Loucy (cell line): ENCODE measurements around the gene PREX1.

Experiments used
- H2AFZ ChIP-seq: fragments of 200-600 bp; sonication (generic); 2 replicates; pipeline ENCODE4 v1.6.0; 2016; ENCODE audit warnings: antibody characterized with exemption, mild to moderate bottlenecking, low read length, moderate library complexity
- H3F3A ChIP-seq: fragments of 200-600 bp; 2 replicates; pipeline ENCODE4 v1.6.0; 2016; ENCODE audit warnings: antibody characterized with exemption, low read depth, mild to moderate bottlenecking
- H3K27me3 ChIP-seq: fragments of 200-600 bp; sonication (generic); 2 replicates; pipeline ENCODE4 v1.6.1; 2014; ENCODE audit warnings: low read length, mild to moderate bottlenecking; ENCODE audit not compliant: insufficient read depth, poor library complexity, severe bottlenecking
- H3K36me3 ChIP-seq: fragments of 200-600 bp; sonication (generic); 2 replicates; pipeline ENCODE4 v1.6.1; 2016; ENCODE audit warnings: low read length; ENCODE audit not compliant: insufficient read depth
- H3K4me1 ChIP-seq: fragments of 200-600 bp; sonication (generic); 2 replicates; pipeline ENCODE4 v1.5.1; 2014; ENCODE audit warnings: low read length, mild to moderate bottlenecking; ENCODE audit not compliant: insufficient read depth, poor library complexity, severe bottlenecking
- H3K4me2 ChIP-seq: fragments of 200-600 bp; sonication (generic); 2 replicates; pipeline ENCODE4 v1.6.0; 2014; ENCODE audit warnings: antibody characterized with exemption, low read length, low read depth, mild to moderate bottlenecking; ENCODE audit not compliant: poor library complexity, severe bottlenecking
- H3K4me3 ChIP-seq: fragments of 200-600 bp; sonication (generic); 2 replicates; pipeline ENCODE4 v1.5.1; 2014; ENCODE audit warnings: low read length, mild to moderate bottlenecking, mixed read lengths; ENCODE audit not compliant: poor library complexity, severe bottlenecking
- H3K79me2 ChIP-seq: fragments of 200-600 bp; sonication (generic); 2 replicates; pipeline ENCODE4 v1.6.1; 2014; ENCODE audit warnings: low read length; ENCODE audit not compliant: insufficient read depth
- H3K9ac ChIP-seq: fragments of 200-600 bp; sonication (generic); 2 replicates; pipeline ENCODE4 v1.6.0; 2014; ENCODE audit warnings: mild to moderate bottlenecking, low read depth, low read length, moderate library complexity; ENCODE audit not compliant: poor library complexity, severe bottlenecking
- H3K9me2 ChIP-seq: fragments of 200-600 bp; sonication (generic); replicated peaks from 2 replicates; pipeline ENCODE4 v1.6.1; 2016; ENCODE audit warnings: low read depth, low read length, mixed read lengths
- H3K9me3 ChIP-seq: fragments of 200-600 bp; sonication (generic); 2 replicates; pipeline ENCODE4 v1.6.1; 2014; ENCODE audit warnings: mild to moderate bottlenecking, antibody characterized with exemption, low read length, low read depth; ENCODE audit not compliant: insufficient read depth
- H4K20me1 ChIP-seq: fragments of 200-600 bp; sonication (generic); 2 replicates; pipeline ENCODE4 v1.6.0; 2014; ENCODE audit warnings: antibody characterized with exemption, low read length, mild to moderate bottlenecking; ENCODE audit not compliant: insufficient read depth, poor library complexity, severe bottlenecking
- EZH2phosphoT487 ChIP-seq: fragments of 200-600 bp; IDR thresholded peaks from 2 replicates; pipeline ENCODE4 v1.6.1; 2018; ENCODE audit warnings: antibody characterized with exemption, mild to moderate bottlenecking, moderate library complexity, borderline replicate concordance
- TF ChIP-seq, protein P1 (sequence below): fragments of 200-600 bp; sonication (generic); conservative IDR thresholded peaks from 2 replicates; pipeline ENCODE4 v1.5.1; 2014; ENCODE audit warnings: mild to moderate bottlenecking, antibody characterized with exemption, low read length

The PREX1 gene

DNA sequence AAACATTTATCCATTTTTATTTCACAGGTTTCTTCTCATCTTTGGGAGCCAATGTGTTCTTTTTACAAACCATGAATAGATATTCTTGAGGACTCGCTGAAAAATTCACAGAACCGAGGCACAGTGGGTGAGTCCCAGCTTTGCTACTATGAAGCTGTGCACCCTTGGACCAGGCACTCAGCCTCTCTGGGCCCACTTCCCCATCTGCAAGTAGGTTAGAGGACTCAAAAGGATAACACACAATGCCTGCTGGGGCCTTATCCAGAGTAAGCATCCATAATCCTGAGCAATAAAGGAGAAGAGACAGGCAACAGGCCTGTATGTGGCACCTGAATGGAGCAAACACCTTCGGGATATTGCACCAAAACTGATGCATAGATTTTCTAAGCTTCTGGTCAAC is 153.3 kb downstream of the PREX1 start:
- no peaks in the 10 kb centered on the region for H3K4me1 ChIP-seq
- H3K36me3 ChIP-seq, result peaks cover 22% of the 10 kb centered on the region; the same call in 1 of the 2 replicates
- no peaks in the 10 kb centered on the region for H3K79me2 ChIP-seq
- H3K4me2 ChIP-seq, result no peak overlapping the region
- H3K27me3 ChIP-seq, result no peaks in the 10 kb centered on the region
- no peak for TF ChIP-seq EZH2phosphoT487
- TF ChIP-seq, protein P1, sequence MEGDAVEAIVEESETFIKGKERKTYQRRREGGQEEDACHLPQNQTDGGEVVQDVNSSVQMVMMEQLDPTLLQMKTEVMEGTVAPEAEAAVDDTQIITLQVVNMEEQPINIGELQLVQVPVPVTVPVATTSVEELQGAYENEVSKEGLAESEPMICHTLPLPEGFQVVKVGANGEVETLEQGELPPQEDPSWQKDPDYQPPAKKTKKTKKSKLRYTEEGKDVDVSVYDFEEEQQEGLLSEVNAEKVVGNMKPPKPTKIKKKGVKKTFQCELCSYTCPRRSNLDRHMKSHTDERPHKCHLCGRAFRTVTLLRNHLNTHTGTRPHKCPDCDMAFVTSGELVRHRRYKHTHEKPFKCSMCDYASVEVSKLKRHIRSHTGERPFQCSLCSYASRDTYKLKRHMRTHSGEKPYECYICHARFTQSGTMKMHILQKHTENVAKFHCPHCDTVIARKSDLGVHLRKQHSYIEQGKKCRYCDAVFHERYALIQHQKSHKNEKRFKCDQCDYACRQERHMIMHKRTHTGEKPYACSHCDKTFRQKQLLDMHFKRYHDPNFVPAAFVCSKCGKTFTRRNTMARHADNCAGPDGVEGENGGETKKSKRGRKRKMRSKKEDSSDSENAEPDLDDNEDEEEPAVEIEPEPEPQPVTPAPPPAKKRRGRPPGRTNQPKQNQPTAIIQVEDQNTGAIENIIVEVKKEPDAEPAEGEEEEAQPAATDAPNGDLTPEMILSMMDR, result no peak
- no peak overlapping the region for H2AFZ ChIP-seq
- H3K9ac ChIP-seq, result no peak overlapping the region
- H3K9me2 ChIP-seq, result no peaks in the 10 kb centered on the region
- no peaks in the 10 kb centered on the region for H4K20me1 ChIP-seq
- H3K9me3 ChIP-seq, result no peaks in the 10 kb centered on the region
- no peaks in the 10 kb centered on the region for H3F3A ChIP-seq
- H3K4me3 ChIP-seq, result no peak overlapping the region

DNA sequence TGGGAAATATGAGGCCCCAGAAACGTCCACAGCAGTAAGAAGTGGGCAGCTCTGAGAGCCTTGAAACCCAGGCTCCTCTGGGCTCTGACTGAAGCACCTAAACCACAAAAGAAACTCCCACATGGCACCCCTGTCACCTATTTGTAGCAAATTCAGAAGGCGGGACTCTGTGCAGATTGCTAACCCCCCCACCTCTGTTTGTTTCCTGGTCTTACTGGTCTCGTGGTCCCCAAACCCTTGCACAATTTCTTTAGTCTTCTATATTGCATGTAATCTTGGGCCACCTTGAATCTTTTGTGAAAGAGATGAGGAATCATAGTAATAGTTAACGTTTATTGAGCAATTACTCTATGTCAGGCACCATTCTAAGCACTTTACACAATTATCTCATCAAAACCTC is 154.3 kb downstream of the PREX1 start:
- Histone ChIP-seq H4K20me1 (no peaks in the 10 kb centered on the region), H3K4me3 (no peak overlapping the region), H3K9me2 (no peaks in the 10 kb centered on the region), H3K27me3 (no peaks in the 10 kb centered on the region), H3K36me3 (peaks cover 13% of the 10 kb centered on the region; the same call in 1 of the 2 replicates), H3K4me2 (no peak overlapping the region), H3F3A (no peaks in the 10 kb centered on the region), H2AFZ (no peak overlapping the region), H3K9ac (no peak overlapping the region), H3K79me2 (no peaks in the 10 kb centered on the region), H3K9me3 (no peaks in the 10 kb centered on the region), H3K4me1 (no peaks in the 10 kb centered on the region)
- TF ChIP-seq, protein P1, result no peak

DNA sequence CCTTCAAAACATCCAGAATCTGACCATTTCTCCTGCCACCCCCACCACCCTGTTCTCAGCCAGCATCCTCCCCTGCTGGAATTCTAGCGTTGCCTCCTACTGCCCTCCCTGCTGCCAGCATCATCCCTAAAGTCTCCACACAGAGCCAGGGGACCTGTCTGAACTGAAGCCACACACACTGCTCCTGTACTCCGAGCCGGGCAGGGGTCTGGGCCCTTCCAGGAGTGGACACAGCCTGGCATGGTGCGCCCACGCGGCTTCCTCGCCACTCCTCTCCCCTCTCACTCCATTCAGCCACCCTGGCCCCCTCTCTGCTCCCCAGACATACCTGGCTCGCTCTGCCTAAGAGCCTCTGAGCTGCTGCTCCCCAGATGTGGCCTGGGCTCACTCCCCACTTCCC is 155.5 kb downstream of the PREX1 start:
- H3K27me3 ChIP-seq, result no peaks in the 10 kb centered on the region
- H3K4me1 ChIP-seq, result no peaks in the 10 kb centered on the region
- H3K4me2 ChIP-seq, result no peak overlapping the region
- H3K9ac ChIP-seq, result no peak overlapping the region
- H4K20me1 ChIP-seq, result no peaks in the 10 kb centered on the region
- no peaks in the 10 kb centered on the region for H3K9me3 ChIP-seq
- TF ChIP-seq, protein P1, result no peak
- TF ChIP-seq EZH2phosphoT487, result no peak
- no peaks in the 10 kb centered on the region for H3F3A ChIP-seq
- H3K36me3 ChIP-seq, result peaks cover 9% of the 10 kb centered on the region; the same call in 1 of the 2 replicates
- H3K79me2 ChIP-seq, result no peaks in the 10 kb centered on the region
- H3K4me3 ChIP-seq, result no peak overlapping the region
- H3K9me2 ChIP-seq, result no peaks in the 10 kb centered on the region
- no peak overlapping the region for H2AFZ ChIP-seq
